DOHH2 (cell line): Measurements from ENCODE around the gene FTSJ1.

Experiments used
- CTCF ChIP-seq: fragments of 200-600 bp; sonication (generic); IDR thresholded peaks from one replicate; pipeline ENCODE4 v1.5.1; 2014; ENCODE audit warnings: antibody characterized with exemption, mild to moderate bottlenecking, low read depth, low read length; ENCODE audit not compliant: poor library complexity, severe bottlenecking
- EZH2phosphoT487 ChIP-seq: fragments of 200-600 bp; sonication (generic); IDR thresholded peaks from 2 replicates; pipeline ENCODE4 v1.6.1; 2017; ENCODE audit warnings: borderline replicate concordance, mild to moderate bottlenecking, antibody characterized with exemption, low read length, moderate library complexity, mixed read lengths

DNA sequence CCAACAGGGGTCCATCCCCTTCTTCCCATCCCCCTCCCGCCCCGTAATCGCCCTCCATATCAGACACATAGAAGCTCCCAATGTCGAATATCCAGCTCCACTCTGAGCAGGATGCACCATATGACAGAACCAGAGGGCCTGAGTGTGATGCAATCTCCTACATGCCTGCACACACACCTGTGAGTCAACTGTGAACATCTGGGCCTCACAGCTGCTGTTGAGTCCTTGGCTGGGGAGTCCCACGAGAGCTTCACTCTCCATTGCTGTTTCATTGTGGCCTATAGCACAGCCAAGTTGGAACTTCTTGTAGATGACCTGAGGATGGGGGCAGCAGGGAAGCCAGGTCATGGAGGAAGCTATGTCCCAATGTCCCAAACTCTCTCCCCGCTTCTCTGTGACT, 14.2 kb upstream of the FTSJ1 start:
- TF ChIP-seq CTCF = no peak
- TF ChIP-seq EZH2phosphoT487 = no peak
